Measurements from ENCODE around the gene SYNPO2L.
A peak's percentile ranks its signal among the peaks of the same experiment; 100 is the strongest.
"Not testable (repeated sequence)": the region's sequence is repeated elsewhere in the genome, so short reads cannot be mapped to it uniquely, and the experiment has no call there.

Gene SYNPO2L

GRCh38 chr10:73648975-73649829 lies 6.6 kb downstream of the SYNPO2L start:
- no peak for DNase-seq (ENCODE audit: low spot score)

GRCh38 chr10:73647875-73648651 lies 7.8 kb downstream of the SYNPO2L start:
- DNase-seq (ENCODE audit: low spot score), result no peak

- DNase-seq (ENCODE audit: low spot score), result no peak
Measured at GRCh38 chr10:73647211-73647874, 8.5 kb downstream of the SYNPO2L start.

- DNase-seq (ENCODE audit: low spot score), result no peak
Measured at GRCh38 chr10:73646598-73647041, 9.2 kb downstream of the SYNPO2L start.

GRCh38 chr10:73645251-73645650 lies 10.6 kb downstream of the SYNPO2L start:
- no peak for DNase-seq (ENCODE audit: low spot score)

GRCh38 chr10:73644767-73645166 lies 11.1 kb downstream of the SYNPO2L start:
- DNase-seq (ENCODE audit: low spot score), result no peak

- DNase-seq (ENCODE audit: low spot score), result peak; percentile 69
Measured at GRCh38 chr10:73644015-73644743, 11.7 kb downstream of the SYNPO2L start.

GRCh38 chr10:73643362-73643761 lies 12.5 kb downstream of the SYNPO2L start:
- DNase-seq (ENCODE audit: low spot score), result no peak

GRCh38 chr10:73641328-73642060 lies 14.3 kb downstream of the SYNPO2L start, which contains the start of gene MYOZ1:
Gene MYOZ1 (minus strand): TSS chr10:73641474. CDS start chr10:73640017, 1,457 bp downstream.
- DNase-seq (ENCODE audit: low spot score), result no peak

GRCh38 chr10:73639286-73639685 lies 16.5 kb downstream of the SYNPO2L start:
- DNase-seq (ENCODE audit: low spot score), result no peak

GRCh38 chr10:73635781-73636180 lies 20.0 kb downstream of the SYNPO2L start:
- DNase-seq (ENCODE audit: low spot score), result no peak

GRCh38 chr10:73634421-73634820 lies 21.4 kb downstream of the SYNPO2L start:
- no peak for DNase-seq (ENCODE audit: low spot score)

- no peak for DNase-seq (ENCODE audit: low spot score)
Measured at GRCh38 chr10:73629165-73629564, 26.7 kb downstream of the SYNPO2L start.

- no peak for DNase-seq (ENCODE audit: low spot score)
Measured at GRCh38 chr10:73628405-73628804, 27.4 kb downstream of the SYNPO2L start.

GRCh38 chr10:73627300-73627699 lies 28.5 kb downstream of the SYNPO2L start:
- DNase-seq (ENCODE audit: low spot score), result no peak

GRCh38 chr10:73625884-73626752 lies 29.7 kb downstream of the SYNPO2L start:
- peak; percentile 88 for DNase-seq (ENCODE audit: low spot score)

- DNase-seq (ENCODE audit: low spot score), result peak; percentile 56
Measured at GRCh38 chr10:73625004-73625883, 30.6 kb downstream of the SYNPO2L start.

GRCh38 chr10:73623056-73623455 lies 32.8 kb downstream of the SYNPO2L start:
- no peak for DNase-seq (ENCODE audit: low spot score)

GRCh38 chr10:73620974-73621373 lies 34.9 kb downstream of the SYNPO2L start:
- not testable (repeated sequence) for DNase-seq (ENCODE audit: low spot score)

Measured in D341Med (cell line).